Mucosa of rectum (tissue), 2 donors: ENCODE measurements around the gene DBNDD2.

Experiments
- H3K27ac ChIP-seq, 2 donors: one replicate each; pipeline ENCODE4 v1.7.0; 2013; ENCODE audit warnings: inconsistent platforms in 2 of 2, low read depth in 2 of 2, low read length in 2 of 2
- H3K27me3 ChIP-seq, 2 donors: one replicate each; pipeline ENCODE4 v1.7.0; 2013; ENCODE audit warnings: low read length in 2 of 2; ENCODE audit not compliant: control insufficient read depth in 2 of 2, insufficient read depth in 2 of 2
- H3K36me3 ChIP-seq, 2 donors: one replicate each; pipeline ENCODE4 v1.7.0; 2013; ENCODE audit warnings: low read length in 2 of 2; ENCODE audit not compliant: control insufficient read depth in 2 of 2, insufficient read depth in 2 of 2
- H3K4me1 ChIP-seq, 2 donors: one replicate each; pipeline ENCODE4 v1.7.0; 2013; ENCODE audit warnings: low read length in 2 of 2, mild to moderate bottlenecking in 1 of 2; ENCODE audit not compliant: control insufficient read depth in 2 of 2, insufficient read depth in 2 of 2
- H3K4me3 ChIP-seq, 2 donors: one replicate each; pipeline ENCODE4 v1.7.0; 2013; ENCODE audit warnings: low read length in 2 of 2
- H3K9ac ChIP-seq, 2 donors: one replicate each; pipeline ENCODE4 v1.7.0; 2013; ENCODE audit warnings: low read length in 2 of 2, low read depth in 1 of 2, mild to moderate bottlenecking in 1 of 2
- H3K9me3 ChIP-seq, 2 donors: one replicate each; pipeline ENCODE4 v1.7.0; 2013; ENCODE audit warnings: low read length in 2 of 2; ENCODE audit not compliant: control insufficient read depth in 2 of 2
- donor health status: healthy.
- donor health status: Normal muscosa, but diverticular disease.

DBNDD2 gene

GRCh38 chr20:45449528-45449927 lies 41.4 kb downstream of the DBNDD2 start:
- H3K36me3 ChIP-seq: no peaks in the 10 kb centered on the region
- H3K27me3 ChIP-seq: no peaks in the 10 kb centered on the region
- H3K4me1 ChIP-seq: peaks cover 7 to 8% of the 10 kb centered on the region in 2 donors
- no peak overlapping the region for H3K4me3 ChIP-seq
- no peak overlapping the region for H3K9ac ChIP-seq
- no peaks in the 10 kb centered on the region for H3K9me3 ChIP-seq
- H3K27ac ChIP-seq: peak overlapping the region; percentile 49 to 66

GRCh38 chr20:45450097-45450818 lies 42.2 kb downstream of the DBNDD2 start:
- no peaks in the 10 kb centered on the region for H3K36me3 ChIP-seq
- H3K4me1 ChIP-seq: peaks cover 7 to 8% of the 10 kb centered on the region in 2 donors
- H3K4me3 ChIP-seq: no peak overlapping the region
- no peaks in the 10 kb centered on the region for H3K9me3 ChIP-seq
- no peaks in the 10 kb centered on the region for H3K27me3 ChIP-seq
- peak overlapping the region; percentile 38 to 49 for H3K27ac ChIP-seq
- peak overlapping the region in 1 of 2 donors; percentile 32 for H3K9ac ChIP-seq

GRCh38 chr20:45452238-45452637 lies 44.1 kb downstream of the DBNDD2 start:
- no peaks in the 10 kb centered on the region for H3K36me3 ChIP-seq
- no peaks in the 10 kb centered on the region for H3K9me3 ChIP-seq
- H3K9ac ChIP-seq: no peak overlapping the region
- no peak overlapping the region for H3K27ac ChIP-seq
- peaks cover 7 to 8% of the 10 kb centered on the region in 2 donors for H3K4me1 ChIP-seq
- no peak overlapping the region for H3K4me3 ChIP-seq
- H3K27me3 ChIP-seq: no peaks in the 10 kb centered on the region

- H3K36me3 ChIP-seq: no peaks in the 10 kb centered on the region
- H3K27me3 ChIP-seq: no peaks in the 10 kb centered on the region
- H3K4me1 ChIP-seq: peaks cover 7 to 8% of the 10 kb centered on the region in 2 donors
- no peak overlapping the region for H3K9ac ChIP-seq
- H3K9me3 ChIP-seq: no peaks in the 10 kb centered on the region
- no peak overlapping the region for H3K27ac ChIP-seq
- no peak overlapping the region for H3K4me3 ChIP-seq
Observed at GRCh38 chr20:45452772-45453691, 44.9 kb downstream of the DBNDD2 start.

GRCh38 chr20:45456632-45457031 lies 48.5 kb downstream of the DBNDD2 start:
- no peaks in the 10 kb centered on the region for H3K9me3 ChIP-seq
- no peaks in the 10 kb centered on the region for H3K36me3 ChIP-seq
- H3K4me1 ChIP-seq: no peaks in the 10 kb centered on the region
- H3K4me3 ChIP-seq: no peak overlapping the region
- H3K9ac ChIP-seq: no peak overlapping the region
- no peak overlapping the region for H3K27ac ChIP-seq
- no peaks in the 10 kb centered on the region for H3K27me3 ChIP-seq

DNA sequence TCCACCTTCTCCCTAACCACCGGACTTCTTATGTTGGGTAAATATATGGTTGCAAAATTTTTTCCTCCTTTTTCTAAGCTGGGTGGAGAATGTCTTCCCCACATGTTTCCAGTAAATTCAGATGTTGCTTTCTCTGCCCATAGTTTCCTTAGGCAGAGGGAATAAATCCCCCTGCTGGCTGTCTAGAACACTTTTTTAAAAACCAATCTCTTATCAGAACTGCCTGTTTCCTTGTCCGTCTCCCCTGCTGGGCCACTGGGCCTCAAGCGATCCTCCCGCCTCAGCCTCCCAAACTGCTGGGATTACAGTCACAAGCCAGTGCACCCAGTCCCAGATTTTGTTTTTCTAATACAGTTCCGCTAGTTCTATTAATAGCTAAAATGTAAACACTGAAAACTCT lies 51.5 kb downstream of the DBNDD2 start:
- Histone ChIP-seq H3K36me3 (no peaks in the 10 kb centered on the region), H3K4me1 (no peaks in the 10 kb centered on the region), H3K9me3 (no peaks in the 10 kb centered on the region), H3K9ac (no peak overlapping the region), H3K4me3 (no peak overlapping the region), H3K27me3 (no peaks in the 10 kb centered on the region), H3K27ac (no peak overlapping the region)
